Naive B cell (primary cell): ENCODE data around the gene PLA2G4D. TPM values are rescaled to one million over a fixed set of nuclear protein-coding genes. Genes with fewer than 3 reads are reported as not detected.

Experiments used
- ATAC-seq, 2 donors: fragments of 150-1000 bp; cut with Tn5 transposase; 2 replicates each; pipeline ENCODE4 v1.10.0; 2021; ENCODE audit warnings: low read depth in 2 of 2, mild to moderate bottlenecking in 2 of 2, moderate library complexity in 2 of 2
- DNase-seq: peaks from one replicate; pipeline ENCODE4 v3.0.0; 2022
- H3K27ac Mint-ChIP-seq, 6 donors: one replicate each; pipeline ENCODE4 v1.8.0; 2020 to 2022; ENCODE audit warnings: mild to moderate bottlenecking in 6 of 6, mixed read lengths in 6 of 6, moderate library complexity in 5 of 6, inconsistent platforms in 2 of 6
- H3K27me3 Mint-ChIP-seq, 3 donors: one replicate each; pipeline ENCODE4 v1.8.0; 2021 to 2022; ENCODE audit warnings: mixed read lengths in 3 of 3, mild to moderate bottlenecking in 1 of 3
- H3K36me3 Mint-ChIP-seq, 2 donors: one replicate each; pipeline ENCODE4 v1.8.0; 2020 to 2022; ENCODE audit warnings: mixed read lengths in 2 of 2, inconsistent platforms in 1 of 2, mild to moderate bottlenecking in 1 of 2
- H3K4me1 Mint-ChIP-seq, 3 donors: one replicate each; pipeline ENCODE4 v1.8.0; 2020 to 2022; ENCODE audit warnings: mixed read lengths in 3 of 3, inconsistent platforms in 1 of 3, mild to moderate bottlenecking in 1 of 3, moderate library complexity in 1 of 3
- H3K4me3 Mint-ChIP-seq, 8 donors: one replicate each; pipeline ENCODE4 v1.8.0; 2020 to 2022; ENCODE audit warnings: mild to moderate bottlenecking in 8 of 8, mixed read lengths in 8 of 8, moderate library complexity in 8 of 8, inconsistent platforms in 2 of 8
- H3K9me3 Mint-ChIP-seq, 7 donors: one replicate each; pipeline ENCODE4 v1.8.0; 2020 to 2022; ENCODE audit warnings: mixed read lengths in 7 of 7, mild to moderate bottlenecking in 5 of 7, inconsistent platforms in 2 of 7, moderate library complexity in 1 of 7
- polyA plus RNA-seq, 6 donors: library from polyadenylated mRNA; unstranded; fragments of 300-500 nt; fragmentation: Illumina TruSeq; gene quantifications; one replicate each; pipeline ENCODE4 v1.2.3, GENCODE V29; 2021; ENCODE audit warnings: low read depth in 6 of 6

The PLA2G4D gene
- polyA plus RNA-seq, 6 donors from 2014 or later, result not detected

DNA sequence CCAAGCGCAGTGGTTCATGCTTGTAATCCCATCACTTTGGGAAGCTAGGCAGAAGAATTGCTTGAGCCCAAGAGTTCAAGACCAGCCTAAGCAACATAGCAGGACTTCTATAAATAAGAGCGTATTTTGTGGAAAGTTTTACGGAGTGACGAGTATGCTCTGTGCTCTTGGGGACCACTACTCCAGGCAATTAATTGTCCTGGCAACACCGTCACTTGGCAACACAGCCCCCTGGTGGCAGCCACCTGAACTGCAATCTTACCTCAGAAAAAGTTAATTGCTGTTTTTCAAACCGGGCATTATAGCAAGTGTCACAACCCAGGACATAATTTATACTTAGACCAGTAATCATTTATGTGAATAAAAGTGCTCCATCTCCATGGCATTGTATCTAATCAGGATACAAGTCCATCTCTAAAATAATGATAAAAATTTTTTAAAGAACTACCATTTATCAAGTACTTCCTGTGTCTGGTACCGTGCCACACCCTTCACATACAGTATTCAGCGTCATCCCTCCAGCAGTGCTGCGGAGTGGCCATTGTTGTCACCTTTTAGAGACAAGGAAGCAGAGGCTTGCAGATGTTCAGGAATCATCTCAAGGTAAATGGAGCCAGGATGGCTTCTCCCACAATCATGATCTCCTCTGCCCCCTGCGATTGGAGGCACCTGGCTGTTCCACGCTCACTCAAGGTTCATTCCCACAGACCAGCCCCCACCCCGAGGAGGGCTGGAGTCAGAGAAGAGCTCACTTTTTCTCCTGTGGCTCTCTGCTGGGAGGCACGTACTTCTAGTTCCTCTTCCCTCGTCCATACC lies 34.5 kb downstream of the PLA2G4D start:
- Mint-ChIP-seq H3K4me1 (peaks cover 4 to 18% (median 10%) of the 10 kb centered on the region in 3 donors), H3K27me3 (peaks cover 47 to 51% (median 50%) of the 10 kb centered on the region in 3 donors), H3K9me3 (peaks cover 0 to 2% (median 0%) of the 10 kb centered on the region in 7 donors), H3K4me3 (no peak overlapping the region), H3K36me3 (no peaks in the 10 kb centered on the region), H3K27ac (peak overlapping the region in 1 of 6 donors; percentile 52)
- DNase-seq (peak; percentile 51), ATAC-seq (peak; percentile 40 to 58)

DNA sequence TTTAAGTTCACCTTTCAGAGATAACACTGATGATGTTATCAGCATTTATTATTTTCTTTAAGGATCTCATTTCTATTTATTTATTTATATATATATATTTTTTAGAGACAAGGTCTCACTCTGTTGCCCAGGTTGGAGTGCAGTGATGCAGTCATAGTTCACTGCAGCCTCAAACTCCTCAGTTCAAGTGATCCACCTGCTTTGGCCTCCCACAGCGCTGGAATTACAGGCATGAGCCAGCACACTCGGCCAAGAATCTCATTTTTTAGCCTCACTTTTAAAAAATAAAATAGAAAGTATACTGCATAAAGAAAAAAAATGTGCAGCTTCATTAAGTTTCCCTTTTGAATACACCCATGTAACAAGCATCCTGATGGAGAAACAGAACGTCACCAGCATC lies 35.6 kb downstream of the PLA2G4D start:
- DNase-seq, result no peak
- Mint-ChIP-seq H3K36me3 (no peaks in the 10 kb centered on the region), H3K27ac (no peak overlapping the region), H3K4me1 (peaks cover 4 to 18% (median 10%) of the 10 kb centered on the region in 3 donors), H3K4me3 (no peak overlapping the region), H3K9me3 (peaks cover 0 to 2% (median 0%) of the 10 kb centered on the region in 7 donors), H3K27me3 (peaks cover 43 to 45% (median 43%) of the 10 kb centered on the region in 3 donors)
- no peak for ATAC-seq

DNA sequence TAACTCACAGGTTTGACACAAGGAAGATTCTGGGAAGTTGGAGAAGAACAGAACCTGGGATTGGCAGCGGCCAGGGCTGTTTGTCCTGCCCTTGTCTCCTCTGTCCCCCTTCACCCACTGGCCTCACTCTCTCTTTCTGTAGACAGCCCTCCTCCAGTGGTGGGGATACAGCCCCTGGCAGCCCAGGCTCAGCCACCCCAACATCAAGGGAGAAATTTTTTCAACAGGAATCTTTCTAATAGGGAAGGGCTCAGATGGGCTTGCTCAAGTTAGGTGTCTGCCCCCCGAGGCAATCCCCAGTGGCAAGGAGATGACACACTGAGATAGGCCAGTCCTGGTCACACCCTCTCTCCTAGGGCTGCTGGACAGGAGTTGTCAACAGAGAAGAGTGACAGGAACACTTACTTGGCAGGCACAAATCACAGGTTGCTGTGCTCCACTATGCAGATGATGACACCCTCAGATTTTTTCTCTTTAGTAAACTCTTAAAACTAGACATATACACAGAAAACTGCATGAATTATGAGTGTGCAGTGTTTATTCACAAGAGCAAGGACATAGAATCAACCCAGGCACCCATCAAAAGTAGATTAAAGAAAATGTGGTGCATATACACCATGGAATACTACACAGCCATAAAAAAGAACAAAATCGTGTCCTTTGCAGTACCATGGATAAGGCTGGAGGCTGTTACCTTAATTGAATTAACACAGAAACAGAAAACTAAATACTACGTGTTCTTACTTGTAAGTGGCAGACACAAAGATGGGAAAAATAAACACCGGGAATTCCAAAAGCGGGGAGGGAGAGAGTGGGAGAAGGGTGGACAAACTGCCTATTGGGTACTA lies 36.3 kb downstream of the PLA2G4D start:
- peaks cover 4 to 18% (median 10%) of the 10 kb centered on the region in 3 donors for H3K4me1 Mint-ChIP-seq
- peaks cover 36 to 45% (median 41%) of the 10 kb centered on the region in 3 donors for H3K27me3 Mint-ChIP-seq
- H3K4me3 Mint-ChIP-seq, result peak overlapping the region in 4 of 8 donors; percentile 22 to 64 (median 50)
- H3K9me3 Mint-ChIP-seq, result no peaks in the 10 kb centered on the region
- no peak for ATAC-seq
- DNase-seq, result no peak
- no peaks in the 10 kb centered on the region for H3K36me3 Mint-ChIP-seq
- H3K27ac Mint-ChIP-seq, result no peak overlapping the region

DNA sequence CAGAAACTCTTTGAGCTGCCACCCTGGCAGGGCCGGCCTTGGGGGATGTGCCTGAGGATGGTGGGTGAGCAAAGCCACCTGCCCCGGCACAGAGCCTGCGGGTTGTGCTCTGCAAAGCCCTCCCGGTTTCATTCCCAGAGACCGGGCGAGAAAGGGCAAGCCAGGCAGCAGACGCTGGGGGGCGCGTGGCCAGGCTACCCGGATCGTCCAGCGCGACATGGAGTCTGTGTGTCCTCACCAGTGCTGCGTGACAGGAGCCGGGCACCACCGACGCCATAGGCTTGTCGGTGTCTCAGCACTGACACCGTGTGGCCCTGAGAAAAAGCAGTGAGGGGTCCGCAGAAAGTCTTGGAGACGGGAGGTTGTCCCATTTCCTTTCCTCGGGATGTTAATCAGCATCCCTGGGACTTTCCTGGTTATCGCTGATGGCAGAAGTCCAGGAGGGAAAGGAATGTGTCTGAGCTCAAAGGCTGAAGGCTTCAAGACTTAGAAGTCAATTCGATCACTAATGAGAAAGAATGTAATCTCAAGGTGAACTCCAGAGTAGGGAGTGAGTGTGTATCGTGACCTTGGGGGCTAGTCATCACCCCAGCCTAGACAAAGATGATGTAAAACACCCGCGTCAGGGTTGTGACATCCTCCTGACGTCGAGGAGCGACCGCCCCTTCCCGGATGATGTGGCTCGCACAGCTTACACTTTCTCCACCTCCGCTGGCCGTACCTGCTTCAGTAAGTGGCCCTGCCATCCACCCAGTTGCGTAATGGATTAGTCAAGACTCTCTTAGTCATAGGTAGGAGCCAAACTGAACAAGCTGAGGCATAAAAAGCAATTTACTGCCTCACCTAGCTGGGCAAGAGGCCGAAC lies 37.2 kb downstream of the PLA2G4D start:
- no peaks in the 10 kb centered on the region for H3K9me3 Mint-ChIP-seq
- H3K4me1 Mint-ChIP-seq, result peaks cover 4 to 18% (median 10%) of the 10 kb centered on the region in 3 donors
- H3K27ac Mint-ChIP-seq, result peak overlapping the region in 1 of 6 donors; percentile 80
- peak overlapping the region in 7 of 8 donors; percentile 20 to 83 (median 61) for H3K4me3 Mint-ChIP-seq
- DNase-seq (no peak), ATAC-seq (peak; percentile 65 to 75)
- peaks cover 35 to 40% (median 36%) of the 10 kb centered on the region in 3 donors for H3K27me3 Mint-ChIP-seq
- no peaks in the 10 kb centered on the region for H3K36me3 Mint-ChIP-seq

DNA sequence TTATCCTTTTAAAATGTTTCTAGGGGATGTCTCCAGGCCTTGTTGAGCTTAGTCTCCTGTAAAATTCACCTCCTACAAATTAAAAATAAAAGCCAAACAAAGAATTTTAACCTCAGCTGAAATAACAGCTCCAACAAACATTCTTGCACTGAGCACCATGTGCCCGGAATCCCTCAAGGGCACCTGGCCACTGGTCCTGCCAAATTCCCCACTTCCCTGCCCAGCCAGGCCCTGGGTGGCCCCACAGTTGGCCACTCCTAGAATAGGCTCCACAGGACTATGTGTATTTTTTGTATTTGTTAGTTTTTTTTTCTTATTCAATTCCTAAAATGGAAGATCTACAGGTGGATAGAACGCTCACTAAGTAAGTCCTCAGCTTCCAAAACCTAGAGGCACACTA lies 40.4 kb downstream of the PLA2G4D start:
- no peak overlapping the region for H3K27ac Mint-ChIP-seq
- no peaks in the 10 kb centered on the region for H3K36me3 Mint-ChIP-seq
- H3K4me3 Mint-ChIP-seq, result peak overlapping the region in 1 of 8 donors; percentile 42
- H3K9me3 Mint-ChIP-seq, result no peaks in the 10 kb centered on the region
- peaks cover 4 to 10% (median 10%) of the 10 kb centered on the region in 3 donors for H3K4me1 Mint-ChIP-seq
- peaks cover 28 to 36% (median 34%) of the 10 kb centered on the region in 3 donors for H3K27me3 Mint-ChIP-seq
- ATAC-seq, result no peak
- no peak for DNase-seq

DNA sequence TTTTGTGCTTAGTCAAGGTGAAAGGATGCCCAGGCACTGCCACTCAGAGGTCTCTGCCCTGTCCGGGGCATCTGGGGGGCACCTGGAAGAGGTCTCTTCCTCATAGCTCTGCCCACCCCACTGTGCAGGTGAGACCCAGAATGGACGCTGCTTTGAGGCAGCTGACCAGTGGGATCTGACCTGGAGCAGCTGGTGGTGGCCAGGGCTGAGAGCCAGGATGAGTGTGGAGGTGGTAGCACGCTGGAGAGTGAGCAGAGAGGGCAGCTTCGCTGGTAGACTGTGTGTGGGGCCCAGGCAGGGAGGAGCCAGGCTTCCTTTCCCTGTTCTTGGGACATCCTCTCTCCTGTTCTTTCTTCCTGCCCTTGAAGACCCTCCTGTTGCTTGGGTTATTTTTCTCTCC lies 41.4 kb downstream of the PLA2G4D start:
- Mint-ChIP-seq H3K36me3 (no peaks in the 10 kb centered on the region), H3K4me3 (no peak overlapping the region), H3K27me3 (peaks cover 24 to 34% (median 30%) of the 10 kb centered on the region in 3 donors), H3K27ac (peak overlapping the region in 1 of 6 donors; percentile 52), H3K9me3 (no peaks in the 10 kb centered on the region), H3K4me1 (peaks cover 4 to 10% (median 10%) of the 10 kb centered on the region in 3 donors)
- no peak for ATAC-seq
- DNase-seq, result no peak

DNA sequence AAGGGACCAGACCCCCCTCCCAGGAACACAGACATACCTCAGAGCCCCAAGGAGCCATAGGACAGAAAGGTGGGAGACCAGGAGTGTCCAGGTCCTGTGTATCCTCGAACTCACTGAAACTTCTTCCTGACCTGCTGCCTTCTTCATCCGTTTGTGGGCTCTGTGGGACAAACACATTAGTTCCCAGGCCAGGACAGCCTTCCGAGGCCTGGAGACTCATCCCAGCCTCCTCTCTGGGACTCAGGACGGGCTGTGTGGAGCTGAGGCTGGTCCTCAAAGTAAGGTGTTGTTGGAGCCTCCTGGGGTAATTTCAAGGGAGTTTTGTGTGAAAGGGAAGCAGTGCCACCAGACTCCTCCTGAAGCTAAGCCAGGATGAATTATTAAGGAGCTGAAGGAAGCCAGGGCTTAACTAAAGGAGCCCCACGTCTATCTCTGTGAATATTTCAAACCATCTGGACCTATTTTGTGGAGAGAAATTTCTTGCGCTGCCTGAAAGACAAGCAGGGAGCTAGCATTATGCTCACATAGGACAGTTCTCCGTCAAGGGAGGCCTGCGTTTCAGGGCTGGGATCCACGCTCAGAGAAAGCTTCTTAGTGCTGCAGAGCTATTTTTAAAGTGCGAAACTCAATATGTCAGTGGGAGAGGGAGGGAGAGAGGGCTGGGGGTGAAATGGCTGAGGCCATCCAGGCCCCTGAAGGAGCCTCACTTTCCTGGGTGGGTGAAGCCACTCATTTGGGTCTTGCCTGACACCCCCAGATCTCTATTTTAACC lies 43.7 kb downstream of the PLA2G4D start:
- Mint-ChIP-seq H3K9me3 (no peaks in the 10 kb centered on the region), H3K4me1 (no peaks in the 10 kb centered on the region), H3K36me3 (no peaks in the 10 kb centered on the region), H3K4me3 (no peak overlapping the region), H3K27ac (no peak overlapping the region), H3K27me3 (peaks cover 4 to 22% (median 9%) of the 10 kb centered on the region in 3 donors)
- ATAC-seq (no peak), DNase-seq (no peak)

DNA sequence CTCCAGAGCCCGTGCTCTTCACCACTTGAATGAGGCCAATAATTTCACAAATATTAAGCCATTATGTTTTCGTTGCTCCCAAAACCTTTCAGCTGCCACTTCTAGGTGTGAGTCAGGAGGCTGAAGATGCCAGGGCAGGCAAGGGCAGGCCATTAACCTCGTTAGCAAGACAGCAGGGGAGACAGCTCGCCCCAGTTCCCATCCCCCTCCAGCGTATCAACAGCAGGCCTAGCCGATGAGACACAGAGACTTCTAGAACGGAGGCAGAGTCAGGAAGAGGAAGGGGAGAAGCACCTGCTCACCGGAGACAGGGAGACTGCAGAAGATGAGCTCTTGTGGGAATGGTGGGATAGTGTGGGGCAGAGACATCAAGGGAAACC lies 45.6 kb downstream of the PLA2G4D start:
- peaks cover 0 to 25% (median 13%) of the 10 kb centered on the region in 3 donors for H3K27me3 Mint-ChIP-seq
- no peaks in the 10 kb centered on the region for H3K9me3 Mint-ChIP-seq
- DNase-seq, result no peak
- H3K27ac Mint-ChIP-seq, result no peak overlapping the region
- ATAC-seq, result no peak
- H3K36me3 Mint-ChIP-seq, result no peaks in the 10 kb centered on the region
- no peak overlapping the region for H3K4me3 Mint-ChIP-seq
- H3K4me1 Mint-ChIP-seq, result peaks cover 0 to 3% (median 0%) of the 10 kb centered on the region in 3 donors

DNA sequence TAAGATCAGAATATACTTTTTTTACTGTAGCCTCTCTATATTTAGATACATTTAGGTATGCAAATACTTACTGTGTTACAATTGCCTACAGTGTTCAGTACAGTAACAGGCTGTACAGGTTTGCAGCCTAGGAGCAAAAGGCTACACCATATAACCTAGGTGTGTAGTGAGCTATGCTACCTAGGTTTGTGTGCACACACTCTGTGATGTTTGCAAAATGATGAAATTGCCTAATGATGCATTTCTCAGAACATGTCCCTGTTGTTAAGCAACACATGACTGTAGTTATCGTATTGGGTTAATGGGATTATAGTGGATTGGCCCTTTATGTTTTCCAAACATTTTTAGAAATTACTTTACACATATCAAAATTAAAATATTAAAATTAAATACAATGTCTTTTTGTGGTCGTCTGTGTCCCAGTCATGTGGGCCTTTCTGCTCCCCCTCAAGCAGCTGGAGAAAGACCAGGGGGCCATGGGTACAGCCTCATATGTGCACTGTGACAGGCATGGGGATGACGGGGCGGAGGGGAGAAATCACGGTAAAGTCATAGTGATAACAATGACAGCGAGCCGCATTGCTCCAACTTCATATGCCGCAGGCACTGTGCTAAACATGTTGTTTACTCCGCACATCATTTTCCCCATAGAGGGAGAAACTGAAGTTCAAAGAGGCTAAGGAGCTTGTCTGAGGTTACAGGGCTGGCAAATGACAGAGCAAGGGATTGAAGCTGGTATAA lies 46.1 kb downstream of the PLA2G4D start:
- Mint-ChIP-seq H3K9me3 (no peaks in the 10 kb centered on the region), H3K4me3 (no peak overlapping the region), H3K27me3 (peaks cover 0 to 20% (median 9%) of the 10 kb centered on the region in 3 donors), H3K4me1 (peaks cover 0 to 3% (median 0%) of the 10 kb centered on the region in 3 donors), H3K36me3 (no peaks in the 10 kb centered on the region), H3K27ac (no peak overlapping the region)
- DNase-seq (no peak), ATAC-seq (no peak)

DNA sequence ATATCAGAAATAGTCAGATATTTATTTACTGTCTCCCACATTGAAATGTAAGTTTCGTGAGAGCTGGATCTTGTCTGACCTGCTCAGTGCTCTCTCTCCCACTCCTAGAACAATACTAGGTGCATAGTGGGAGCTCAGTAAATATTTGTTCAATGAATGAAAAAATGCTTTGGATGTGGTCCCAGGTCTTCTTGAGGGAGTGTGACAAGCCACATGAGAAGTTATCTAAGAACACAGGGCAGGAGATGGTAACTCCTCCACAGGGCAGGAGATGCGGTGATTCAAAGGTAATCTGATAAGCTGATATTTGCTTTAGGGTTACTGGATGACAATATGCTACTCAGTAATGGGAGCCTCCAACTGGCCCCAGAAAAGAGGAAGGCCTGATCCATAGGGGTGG lies 47.8 kb downstream of the PLA2G4D start:
- H3K36me3 Mint-ChIP-seq, result no peaks in the 10 kb centered on the region
- H3K27ac Mint-ChIP-seq, result no peak overlapping the region
- H3K9me3 Mint-ChIP-seq, result no peaks in the 10 kb centered on the region
- peaks cover 0 to 24% (median 5%) of the 10 kb centered on the region in 3 donors for H3K27me3 Mint-ChIP-seq
- DNase-seq (no peak), ATAC-seq (no peak)
- H3K4me3 Mint-ChIP-seq, result no peak overlapping the region
- H3K4me1 Mint-ChIP-seq, result peaks cover 0 to 3% (median 0%) of the 10 kb centered on the region in 3 donors

DNA sequence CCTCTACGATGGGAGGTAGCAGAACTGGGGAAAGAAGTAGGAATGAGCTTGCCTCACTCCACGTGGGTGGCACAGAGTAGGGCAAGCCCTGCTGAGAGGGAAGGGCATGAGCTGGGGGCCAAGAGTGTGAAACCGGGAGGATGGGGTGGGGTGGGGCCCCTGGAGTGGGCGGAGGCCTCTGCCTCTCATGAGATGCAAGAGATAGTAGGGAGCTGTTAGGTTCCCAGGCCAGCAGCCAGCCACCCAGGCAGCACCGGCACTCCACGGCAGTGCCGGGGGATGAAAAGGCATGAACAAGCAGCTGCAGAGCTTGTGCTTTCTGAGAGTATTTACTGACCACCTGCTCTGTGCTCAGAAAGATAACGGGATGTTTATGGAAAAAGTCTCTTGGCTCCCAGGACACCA lies 49.1 kb downstream of the PLA2G4D start:
- no peak for ATAC-seq
- no peak for DNase-seq
- no peaks in the 10 kb centered on the region for H3K36me3 Mint-ChIP-seq
- H3K4me3 Mint-ChIP-seq, result no peak overlapping the region
- H3K9me3 Mint-ChIP-seq, result no peaks in the 10 kb centered on the region
- peaks cover 0 to 3% (median 0%) of the 10 kb centered on the region in 3 donors for H3K4me1 Mint-ChIP-seq
- H3K27ac Mint-ChIP-seq, result no peak overlapping the region
- H3K27me3 Mint-ChIP-seq, result peaks cover 0 to 24% (median 9%) of the 10 kb centered on the region in 3 donors
